ENCODE measurements around the gene CD109. TPM values are rescaled to one million over a fixed set of nuclear protein-coding genes. Genes with fewer than 3 reads are reported as not detected.
"Not testable (repeated sequence)": the region's sequence is repeated elsewhere in the genome, so short reads cannot be mapped to it uniquely, and the experiment has no call there.

CD109 gene
- total RNA-seq, 2 donors from 2014 or later, result 10.4 to 21.5 TPM

GRCh38 chr6:73671911-73672685 is 23.9 kb upstream of the CD109 start:
- no peak overlapping the region for H3K27ac Mint-ChIP-seq
- H3K4me1 Mint-ChIP-seq, result peaks cover 4% of the 10 kb centered on the region
- peaks cover 26% of the 10 kb centered on the region for H3K27me3 Mint-ChIP-seq
- ATAC-seq (replicated peaks), result no peak
- no peaks in the 10 kb centered on the region for H3K9me3 Mint-ChIP-seq
- H3K4me3 Mint-ChIP-seq, result no peak overlapping the region
- no peaks in the 10 kb centered on the region for H3K36me3 Mint-ChIP-seq (ENCODE audit: low read depth)

- Mint-ChIP-seq H3K9me3 (no peaks in the 10 kb centered on the region), H3K27ac (no peak overlapping the region), H3K36me3 (ENCODE audit: low read depth) (no peaks in the 10 kb centered on the region), H3K4me1 (peaks cover 4% of the 10 kb centered on the region), H3K27me3 (peaks cover 9% of the 10 kb centered on the region), H3K4me3 (no peak overlapping the region)
- peak; percentile 85 for ATAC-seq (replicated peaks)
Observed at GRCh38 chr6:73675466-73676098, 20.4 kb upstream of the CD109 start.

GRCh38 chr6:73679009-73679408 is 17.0 kb upstream of the CD109 start:
- no peak overlapping the region for H3K27ac Mint-ChIP-seq
- ATAC-seq (replicated peaks), result no peak
- H3K27me3 Mint-ChIP-seq, result peaks cover 11% of the 10 kb centered on the region

GRCh38 chr6:73679846-73680245 is 16.2 kb upstream of the CD109 start:
- H3K4me3 Mint-ChIP-seq; ATAC-seq (replicated peaks); H3K36me3 Mint-ChIP-seq (ENCODE audit: low read depth); H3K27ac Mint-ChIP-seq; H3K9me3 Mint-ChIP-seq; H3K4me1 Mint-ChIP-seq: not testable (repeated sequence)
- H3K27me3 Mint-ChIP-seq, result peaks cover 11% of the 10 kb centered on the region

More at GRCh38 chr6:73679009-73679408, 17.0 kb upstream of the CD109 start:
- Mint-ChIP-seq H3K4me1 (peaks cover 4% of the 10 kb centered on the region), H3K4me3 (no peak overlapping the region), H3K9me3 (no peaks in the 10 kb centered on the region), H3K36me3 (ENCODE audit: low read depth) (no peaks in the 10 kb centered on the region)

- Mint-ChIP-seq H3K36me3 (ENCODE audit: low read depth) (no peaks in the 10 kb centered on the region), H3K27me3 (peaks cover 11% of the 10 kb centered on the region), H3K9me3 (no peaks in the 10 kb centered on the region), H3K4me3 (no peak overlapping the region), H3K27ac (no peak overlapping the region), H3K4me1 (peaks cover 3% of the 10 kb centered on the region)
- ATAC-seq (replicated peaks), result no peak
Observed at GRCh38 chr6:73680289-73680918, 15.6 kb upstream of the CD109 start.

- H3K4me1 Mint-ChIP-seq; H3K36me3 Mint-ChIP-seq (ENCODE audit: low read depth); H3K4me3 Mint-ChIP-seq; ATAC-seq (replicated peaks); H3K9me3 Mint-ChIP-seq; H3K27ac Mint-ChIP-seq: not testable (repeated sequence)
- peaks cover 21% of the 10 kb centered on the region for H3K27me3 Mint-ChIP-seq
Observed at GRCh38 chr6:73683574-73683973, 12.4 kb upstream of the CD109 start.

GRCh38 chr6:73688351-73688750 is 7.7 kb upstream of the CD109 start:
- H3K4me1 Mint-ChIP-seq, result no peaks in the 10 kb centered on the region
- ATAC-seq (replicated peaks), result no peak
- peaks cover 32% of the 10 kb centered on the region for H3K27me3 Mint-ChIP-seq
- H3K9me3 Mint-ChIP-seq, result no peaks in the 10 kb centered on the region
- no peak overlapping the region for H3K4me3 Mint-ChIP-seq
- H3K36me3 Mint-ChIP-seq (ENCODE audit: low read depth), result no peaks in the 10 kb centered on the region
- no peak overlapping the region for H3K27ac Mint-ChIP-seq

GRCh38 chr6:73690056-73690455 is 5.9 kb upstream of the CD109 start:
- Mint-ChIP-seq H3K4me1 (no peaks in the 10 kb centered on the region), H3K9me3 (no peaks in the 10 kb centered on the region), H3K36me3 (ENCODE audit: low read depth) (no peaks in the 10 kb centered on the region), H3K27me3 (peaks cover 32% of the 10 kb centered on the region), H3K27ac (no peak overlapping the region), H3K4me3 (no peak overlapping the region)
- ATAC-seq (replicated peaks), result no peak

GRCh38 chr6:73691512-73691911 is 4.5 kb upstream of the CD109 start:
- Mint-ChIP-seq H3K4me3 (no peak overlapping the region), H3K4me1 (peaks cover 5% of the 10 kb centered on the region), H3K9me3 (no peaks in the 10 kb centered on the region), H3K27ac (no peak overlapping the region), H3K27me3 (peaks cover 25% of the 10 kb centered on the region), H3K36me3 (ENCODE audit: low read depth) (peaks cover 7% of the 10 kb centered on the region)
- ATAC-seq (replicated peaks), result peak; percentile 18

- Mint-ChIP-seq H3K36me3 (ENCODE audit: low read depth) (peaks cover 33% of the 10 kb centered on the region), H3K4me3 (peak overlapping the region; percentile 76), H3K4me1 (peaks cover 18% of the 10 kb centered on the region), H3K27me3 (peaks cover 23% of the 10 kb centered on the region), H3K9me3 (no peaks in the 10 kb centered on the region), H3K27ac (peak overlapping the region; percentile 98)
- peak; percentile 54 for ATAC-seq (replicated peaks)
Observed at GRCh38 chr6:73694711-73695411, 1.1 kb upstream of the CD109 start.

GRCh38 chr6:73696966-73697655 is 1.1 kb downstream of the CD109 start:
- no peak for ATAC-seq (replicated peaks)
- peaks cover 48% of the 10 kb centered on the region for H3K36me3 Mint-ChIP-seq (ENCODE audit: low read depth)

GRCh38 chr6:73699676-73700459 is 3.9 kb downstream of the CD109 start:
- no peak overlapping the region for H3K27ac Mint-ChIP-seq
- peaks cover 28% of the 10 kb centered on the region for H3K4me1 Mint-ChIP-seq
- H3K9me3 Mint-ChIP-seq, result no peaks in the 10 kb centered on the region
- H3K4me3 Mint-ChIP-seq, result no peak overlapping the region
- no peak for ATAC-seq (replicated peaks)
- peaks cover 12% of the 10 kb centered on the region for H3K27me3 Mint-ChIP-seq
- H3K36me3 Mint-ChIP-seq (ENCODE audit: low read depth), result peaks cover 61% of the 10 kb centered on the region

More at GRCh38 chr6:73696966-73697655, 1.1 kb downstream of the CD109 start:
- Mint-ChIP-seq H3K9me3 (no peaks in the 10 kb centered on the region), H3K4me3 (peak overlapping the region; percentile 76), H3K4me1 (peaks cover 25% of the 10 kb centered on the region), H3K27me3 (peaks cover 20% of the 10 kb centered on the region), H3K27ac (peak overlapping the region; percentile 98)

GRCh38 chr6:73702444-73702843 is 6.4 kb downstream of the CD109 start:
- Mint-ChIP-seq H3K36me3 (ENCODE audit: low read depth) (peaks cover 47% of the 10 kb centered on the region), H3K4me3 (peak overlapping the region; percentile 6), H3K27ac (no peak overlapping the region)

More at GRCh38 chr6:73702444-73702843, 6.4 kb downstream of the CD109 start:
- ATAC-seq (replicated peaks), result no peak
- Mint-ChIP-seq H3K27me3 (peaks cover 12% of the 10 kb centered on the region), H3K9me3 (no peaks in the 10 kb centered on the region), H3K4me1 (peaks cover 17% of the 10 kb centered on the region)

All from activated T-helper 17 cell treated with anti-CD3 and anti-CD28 coated beads, Interleukin-2, amount 50 U/mL, for 72 hours (primary cell).